ENCODE data around the gene TMEM60.
A peak's percentile ranks its signal among the peaks of the same experiment; 100 is the strongest.
"Not testable (repeated sequence)": the region's sequence is repeated elsewhere in the genome, so short reads cannot be mapped to it uniquely, and the experiment has no call there.

Gene TMEM60

DNA sequence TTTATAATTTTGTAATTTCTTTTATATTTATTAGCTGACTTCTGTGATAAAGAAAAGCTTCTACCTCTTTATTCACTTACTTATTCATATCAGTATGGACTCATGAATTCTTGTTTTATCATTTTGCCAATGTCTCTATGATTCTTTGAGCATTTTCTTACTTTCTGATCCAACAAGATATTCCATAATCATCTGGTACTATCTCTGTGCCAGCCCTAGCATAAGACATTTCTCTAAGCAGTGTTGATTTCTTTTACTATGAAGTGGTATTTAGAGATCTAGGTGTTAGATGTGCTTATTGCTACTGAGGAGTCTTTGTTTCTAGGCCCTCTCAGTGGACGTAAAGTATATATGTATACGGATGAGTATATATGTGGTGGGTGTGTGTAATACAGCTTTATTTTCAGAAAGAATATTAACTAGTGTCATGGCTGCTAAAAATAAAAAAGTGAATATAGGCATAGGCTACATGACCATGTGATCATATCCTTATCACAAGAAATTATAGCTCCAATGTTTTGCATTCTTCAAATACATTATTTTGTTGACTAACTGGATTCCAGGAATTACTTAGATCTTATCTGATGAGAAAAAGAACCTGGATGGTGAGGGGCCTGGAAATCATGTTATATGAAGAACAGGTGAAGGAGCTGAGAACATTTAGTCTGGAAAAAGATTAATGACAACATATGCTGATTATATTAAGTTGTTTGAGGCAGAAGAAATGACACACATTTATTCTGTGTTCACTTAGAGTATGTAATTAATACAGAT, 13.5 kb upstream of the TMEM60 start:
- no peak for DNase-seq

DNA sequence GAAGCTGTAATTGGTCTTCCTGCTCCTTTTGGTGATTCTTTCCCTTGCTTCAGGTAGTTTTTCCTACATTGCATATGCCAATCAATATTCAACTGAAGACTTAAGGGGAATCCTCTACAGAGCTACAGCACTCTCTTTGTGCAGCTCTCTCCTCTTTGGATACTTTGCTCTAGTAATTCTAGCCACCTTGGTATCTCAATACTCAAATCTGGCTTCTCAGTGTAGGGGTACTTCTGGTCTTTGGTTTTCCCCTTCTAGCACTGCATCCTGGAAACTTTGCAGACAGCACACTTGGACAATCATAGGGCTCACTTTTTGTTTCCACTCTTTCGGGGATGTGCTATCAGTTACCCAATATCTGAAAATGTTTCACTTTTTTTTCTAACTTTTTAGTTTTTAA, 10.3 kb upstream of the TMEM60 start:
- no peak for DNase-seq

DNA sequence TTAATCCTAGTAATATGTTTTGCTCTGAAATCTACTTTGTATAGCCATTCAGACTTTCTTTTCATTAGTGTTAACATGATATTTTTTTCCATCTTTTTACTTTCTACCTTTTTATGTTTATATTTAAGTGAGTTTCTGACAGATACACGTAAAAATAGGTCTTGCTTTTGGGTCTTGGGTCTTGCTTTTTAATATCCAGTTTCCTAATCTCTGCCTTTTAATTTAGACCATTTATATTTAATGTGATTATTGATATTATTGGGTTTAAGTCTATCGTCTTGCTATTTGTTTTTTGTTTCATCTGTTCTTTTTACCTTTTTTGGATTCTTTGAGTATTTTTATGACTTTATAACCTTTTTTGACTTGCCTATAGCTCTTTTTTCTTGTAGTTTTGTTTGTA, 8.2 kb upstream of the TMEM60 start:
- DNase-seq, result no peak

DNA sequence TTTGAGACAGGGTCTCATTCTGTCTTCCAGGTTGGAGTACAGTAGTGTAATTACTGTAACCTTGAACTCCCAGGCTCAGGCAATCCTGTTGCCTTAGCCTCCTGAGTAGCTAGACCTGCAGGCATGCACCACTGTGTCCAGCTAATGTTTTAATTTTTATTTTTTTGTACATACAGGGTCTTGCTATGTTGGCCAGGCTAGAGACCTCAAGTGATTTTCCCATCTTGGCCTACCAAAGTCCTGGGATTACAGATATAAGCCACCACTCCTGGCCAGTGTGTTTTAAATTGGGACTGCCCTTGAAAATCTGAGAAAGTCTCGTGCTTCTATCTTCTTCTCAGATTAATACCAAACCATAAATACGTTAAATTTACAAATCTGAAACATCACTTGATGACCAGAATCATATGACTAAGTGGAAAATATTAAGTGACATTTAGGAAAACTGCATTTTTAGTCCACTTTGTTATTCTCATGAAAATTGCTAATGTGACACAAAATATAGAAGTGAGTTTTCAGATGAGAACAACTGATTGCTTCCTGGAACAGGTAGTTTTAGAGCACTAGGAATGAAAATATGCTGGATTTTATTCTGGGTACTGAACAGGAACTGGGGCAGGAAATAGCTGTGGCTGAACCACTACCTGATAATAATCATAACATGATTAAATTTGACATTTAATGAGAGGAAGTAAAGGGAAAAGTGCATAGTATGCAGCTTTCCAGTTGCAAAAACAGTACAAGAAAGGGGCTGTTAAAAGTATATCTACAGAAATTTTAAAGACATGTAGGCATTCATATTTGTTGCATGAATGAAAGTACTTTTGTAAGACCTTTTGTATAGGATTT, 4.5 kb upstream of the TMEM60 start:
- DNase-seq, result no peak

DNA sequence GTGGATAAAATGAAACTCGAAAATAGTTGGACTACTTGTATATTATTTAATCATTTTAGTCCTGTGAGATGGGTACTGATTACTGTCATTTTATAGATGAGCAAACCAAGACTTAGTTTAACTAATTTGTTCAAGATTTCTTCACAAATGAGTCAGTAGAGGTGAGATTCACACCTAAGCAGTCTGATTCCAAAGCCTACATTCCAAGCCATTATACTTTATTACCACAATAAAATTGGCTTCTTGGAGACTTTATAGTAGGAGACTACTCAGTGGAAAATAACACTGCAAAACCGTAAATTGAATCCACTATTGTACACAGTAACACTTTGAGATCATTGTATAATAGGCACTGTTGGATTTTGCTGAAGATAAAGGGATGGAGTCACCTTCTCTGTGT, 2.5 kb upstream of the TMEM60 start:
- DNase-seq, result no peak

DNA sequence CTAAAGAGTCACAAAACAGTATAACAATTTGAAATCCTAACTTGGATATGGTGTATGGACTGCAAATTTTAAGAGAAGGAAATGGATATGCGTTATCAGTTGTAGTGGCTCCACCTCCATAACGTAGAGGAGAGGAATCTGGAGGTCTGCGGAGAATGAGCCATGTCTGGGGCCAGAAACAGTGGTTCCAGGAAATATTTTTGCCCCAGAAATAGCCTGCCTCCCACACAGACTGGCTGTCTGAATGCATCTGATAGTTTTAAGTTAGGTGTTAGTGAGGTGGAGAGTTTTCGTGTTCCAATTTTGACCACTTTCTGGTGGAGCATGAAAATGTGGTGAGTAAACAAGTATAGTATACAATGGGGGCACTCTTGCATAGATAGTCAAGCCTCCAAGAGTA, 1.9 kb upstream of the TMEM60 start:
- DNase-seq, result peak; percentile 36

DNA sequence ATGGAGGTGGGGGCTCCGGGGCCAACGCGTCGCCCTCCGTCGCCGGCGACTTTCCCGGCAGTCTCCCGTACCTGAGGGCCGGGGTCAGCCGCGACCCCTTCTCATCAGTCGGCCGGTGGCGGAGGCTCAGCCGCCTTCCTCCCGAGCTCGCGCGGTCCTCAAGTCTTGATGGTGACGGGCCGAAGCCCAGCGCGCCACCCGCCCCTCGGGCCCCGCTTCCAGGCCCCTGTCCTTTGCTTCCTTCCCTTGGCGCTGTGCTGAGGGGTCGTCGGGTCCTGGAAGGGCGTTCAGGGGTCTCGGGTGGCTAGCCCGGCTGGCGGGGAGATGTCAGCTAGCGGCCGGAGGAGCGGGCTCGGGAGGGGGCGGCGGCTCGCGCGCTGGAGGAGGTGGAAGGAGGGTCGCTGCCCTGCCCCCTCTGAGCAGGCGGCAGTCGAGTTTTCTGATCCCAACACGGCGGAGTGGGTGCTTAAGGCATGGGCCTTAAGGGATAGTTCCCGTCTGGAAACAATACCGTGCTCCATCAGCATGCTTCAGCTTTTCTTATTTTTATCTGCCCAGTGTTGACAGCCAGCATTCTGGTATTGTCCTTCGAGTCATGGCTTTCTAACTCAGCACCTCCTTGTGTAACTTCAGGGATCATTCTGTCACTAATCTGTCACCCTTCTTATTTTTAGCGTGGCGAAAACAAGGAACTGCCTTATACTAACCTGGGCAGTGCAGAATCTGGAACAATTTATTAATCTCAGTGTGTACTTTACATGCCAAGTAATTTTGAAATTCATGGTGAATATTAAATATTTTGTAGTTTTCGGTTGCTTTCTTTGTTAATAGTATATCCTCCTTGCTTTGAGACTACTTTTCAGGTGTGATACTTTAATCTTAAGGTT, 1.1 kb upstream of the TMEM60 start:
- DNase-seq, result peak; percentile 46

DNA sequence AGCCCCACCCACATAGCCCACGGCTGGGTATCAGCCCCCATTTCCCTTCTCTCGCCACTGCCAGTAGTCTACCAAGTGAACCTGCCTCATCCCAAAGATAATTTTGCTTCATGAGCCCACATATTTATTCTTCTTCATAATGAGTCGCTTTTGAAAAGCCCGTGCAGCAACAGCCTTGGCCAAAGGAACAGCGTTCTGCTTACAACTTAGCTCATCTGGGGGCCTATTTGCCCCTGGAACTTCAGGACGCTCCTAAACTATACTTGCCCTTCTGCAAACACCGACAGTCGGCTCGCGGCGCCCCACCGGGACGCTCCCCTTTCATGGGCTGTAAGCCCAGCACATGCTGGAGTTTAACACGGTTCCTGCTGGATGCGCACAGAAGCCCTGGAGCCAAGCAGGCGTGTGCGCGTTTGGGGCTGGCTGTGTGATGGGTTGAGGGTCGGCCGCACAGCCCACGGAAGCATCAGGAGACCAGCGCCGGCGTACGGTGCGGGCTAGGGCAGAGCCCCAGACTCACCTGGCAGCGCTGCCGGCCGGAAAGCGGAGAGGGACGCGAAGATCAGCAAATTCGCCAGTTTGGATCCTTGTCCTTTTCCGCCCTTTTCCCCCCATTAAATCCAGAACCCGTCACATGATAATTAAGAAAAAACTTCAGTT, 370 bp downstream of the TMEM60 start:
- DNase-seq, result no peak

DNA sequence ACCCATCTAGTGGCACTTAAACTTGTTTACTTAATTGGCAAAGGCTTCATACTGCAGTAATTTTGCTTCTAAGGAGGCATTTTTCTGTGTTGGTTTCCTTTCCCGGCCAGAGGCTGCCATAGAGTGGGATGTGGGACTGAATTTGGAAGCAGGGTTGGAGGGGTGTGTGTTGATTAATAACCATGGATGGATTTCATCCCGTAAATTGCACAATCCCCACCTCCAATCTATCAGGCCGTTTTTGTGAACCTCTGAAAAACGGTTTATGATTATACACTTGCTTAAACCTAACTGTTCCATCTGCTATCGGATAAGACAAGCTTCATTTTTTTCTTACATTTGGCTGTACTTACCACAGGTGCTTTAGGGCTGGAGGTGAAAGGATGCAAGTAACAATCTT, 1.3 kb downstream of the TMEM60 start:
- no peak for DNase-seq

DNA sequence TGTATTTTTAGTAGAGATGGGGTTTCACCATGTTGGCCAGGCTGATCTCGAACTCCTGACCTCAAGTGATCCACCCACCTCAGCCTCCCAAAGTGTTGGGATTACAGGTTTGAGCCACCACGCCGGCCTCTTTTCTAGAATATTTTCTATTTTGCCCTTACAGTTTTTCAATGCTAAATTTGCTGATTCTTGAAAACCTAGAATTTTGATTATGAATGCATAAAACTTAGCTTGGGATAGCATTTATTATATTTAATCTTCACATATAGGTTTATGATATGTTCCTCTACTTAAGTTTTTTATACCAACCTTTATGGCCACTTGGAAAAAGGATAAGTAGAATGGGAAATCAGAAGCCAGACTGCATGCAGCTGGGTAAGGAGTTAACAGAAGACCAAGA, 2.1 kb downstream of the TMEM60 start:
- no peak for DNase-seq

DNA sequence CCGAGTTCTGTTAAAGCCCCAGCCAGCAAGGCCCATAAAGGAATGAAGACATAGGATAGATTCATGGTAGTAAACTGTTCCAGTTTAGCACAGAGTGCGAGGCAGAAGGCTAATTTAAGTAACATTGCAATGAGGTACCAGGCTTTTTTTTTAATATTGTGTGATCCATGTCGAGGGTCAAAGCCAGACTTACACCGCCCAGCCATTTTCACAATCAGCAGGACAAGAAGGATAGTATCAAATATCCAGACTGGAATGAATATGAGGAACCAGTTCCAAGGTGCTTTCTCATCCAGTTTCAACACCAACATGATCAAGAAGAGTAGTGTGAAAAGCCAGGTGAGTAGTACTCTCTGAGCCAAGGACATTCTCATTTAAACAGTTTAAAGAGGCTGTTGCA, 4.2 kb downstream of the TMEM60 start:
- DNase-seq, result no peak

DNA sequence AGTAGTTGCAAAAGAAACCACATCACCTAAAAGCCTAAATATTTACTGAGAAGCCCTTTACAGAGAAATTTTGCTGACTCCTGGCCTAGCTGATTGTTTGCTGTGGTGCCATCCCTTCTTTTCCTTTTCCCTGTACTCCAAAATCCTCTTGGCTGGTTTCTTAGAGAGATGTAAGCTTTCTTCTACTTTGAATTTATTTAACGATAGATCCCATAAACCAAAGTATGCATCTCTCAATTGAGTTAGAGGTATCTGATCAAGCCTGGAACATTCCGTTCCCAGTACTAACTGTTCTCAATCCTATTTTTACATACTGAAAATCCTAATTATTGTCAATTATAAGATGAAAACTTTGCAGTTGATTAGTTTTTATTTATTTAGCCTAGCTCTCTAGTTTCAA, 6.3 kb downstream of the TMEM60 start:
- DNase-seq, result no peak

DNA sequence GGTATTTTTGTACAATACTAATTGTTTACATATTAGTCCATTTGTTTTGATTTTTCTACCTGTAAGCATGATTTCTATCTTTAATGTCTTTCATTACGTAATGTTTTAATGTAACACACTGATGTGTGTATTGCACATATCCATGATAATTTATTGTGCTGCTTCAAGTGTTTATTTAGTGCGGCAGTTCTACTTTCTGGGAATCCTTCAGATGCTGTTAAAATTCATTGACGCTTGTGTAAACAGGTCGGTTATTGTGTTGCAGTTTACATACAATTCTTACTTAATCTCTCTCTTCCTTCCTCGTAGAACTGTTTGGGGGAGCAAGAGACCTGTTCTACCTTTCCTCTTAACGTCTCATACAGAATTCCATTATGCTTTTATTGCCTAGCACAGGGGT, 6.9 kb downstream of the TMEM60 start:
- DNase-seq, result no peak

DNA sequence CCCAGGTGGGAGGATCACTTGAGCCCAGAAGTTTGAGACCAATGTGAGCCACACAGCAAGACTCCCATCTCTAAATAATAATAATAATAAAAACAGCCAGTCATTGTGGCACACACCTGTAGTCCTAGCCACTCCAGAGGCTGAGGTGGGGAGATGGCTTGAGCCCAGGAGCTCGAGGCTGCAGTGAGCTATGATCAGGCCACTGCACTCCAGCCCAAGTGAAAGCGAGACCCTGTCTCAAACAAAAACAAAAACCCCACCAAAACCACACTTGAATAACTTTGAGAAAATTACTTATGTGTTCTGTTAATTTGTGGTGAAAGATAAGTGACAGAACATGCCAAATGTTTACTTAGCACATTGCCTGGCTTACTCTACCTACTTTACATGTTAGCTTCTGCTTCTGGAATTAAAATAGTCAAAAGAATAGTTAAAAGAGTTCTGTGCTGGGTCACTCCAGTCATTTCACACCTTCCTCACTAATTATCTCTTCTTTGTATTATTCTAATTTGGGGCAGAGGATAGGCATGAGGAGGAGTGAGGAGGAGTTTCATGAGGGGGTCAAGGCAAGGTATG, 9.8 kb downstream of the TMEM60 start:
- no peak for DNase-seq

DNA sequence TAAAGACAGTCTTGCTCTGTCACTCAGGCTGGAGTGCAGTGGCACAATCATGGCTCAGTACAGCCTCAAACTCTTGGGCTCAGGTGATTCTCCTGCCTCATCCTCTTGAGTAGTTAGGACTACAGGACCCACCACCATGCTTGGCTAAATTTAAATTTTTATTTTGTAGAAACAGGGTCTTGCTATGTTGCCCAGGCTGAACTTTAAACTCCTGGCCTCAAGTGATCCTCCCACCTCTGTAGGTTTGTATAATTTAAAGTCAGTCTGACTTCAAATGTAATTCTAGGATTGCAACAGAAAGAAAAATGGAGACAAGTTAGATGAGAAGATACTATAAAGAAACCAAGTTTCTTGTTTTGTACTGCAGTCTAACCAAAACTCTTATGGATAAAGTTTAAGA, 11.5 kb downstream of the TMEM60 start:
- no peak for DNase-seq

DNA sequence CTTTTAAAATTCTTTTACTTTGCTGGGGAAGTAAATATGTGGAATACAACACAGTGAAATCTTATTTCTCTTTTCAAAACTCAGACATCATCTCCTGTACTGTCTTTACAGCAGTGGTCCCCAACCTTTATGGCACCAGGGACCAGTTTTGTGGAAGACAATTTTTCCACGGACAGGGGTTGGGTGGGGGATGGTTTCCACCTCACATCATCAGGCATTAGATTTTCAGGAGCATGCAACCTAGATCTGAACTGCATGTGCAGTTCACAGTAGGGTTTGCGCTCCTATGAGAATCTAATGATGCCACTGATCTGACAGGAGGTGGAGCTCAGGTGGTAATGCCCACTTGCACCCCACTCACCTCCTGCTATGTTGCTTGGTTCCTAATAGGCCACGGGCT, 12.2 kb downstream of the TMEM60 start:
- no peak for DNase-seq

DNA sequence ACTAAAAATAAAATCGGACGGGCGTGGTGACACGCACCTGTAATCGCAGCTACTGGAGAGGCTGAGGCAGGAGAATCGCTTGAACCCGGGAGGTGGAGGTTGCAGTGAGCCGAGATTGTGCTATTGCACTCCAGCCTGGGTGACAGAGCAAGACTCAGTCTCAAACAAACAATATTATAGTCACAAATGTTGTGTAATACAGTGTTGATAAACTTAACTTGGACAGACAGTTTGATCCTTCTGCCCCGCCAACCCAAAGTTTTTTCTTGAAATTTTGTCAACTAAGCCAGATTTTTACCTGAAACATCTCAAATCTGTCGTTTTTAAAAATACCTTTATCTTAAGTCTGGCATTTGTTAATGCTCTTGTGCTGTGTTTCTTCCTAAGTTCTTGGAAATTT, 13.8 kb downstream of the TMEM60 start:
- not testable (repeated sequence) for DNase-seq

DNA sequence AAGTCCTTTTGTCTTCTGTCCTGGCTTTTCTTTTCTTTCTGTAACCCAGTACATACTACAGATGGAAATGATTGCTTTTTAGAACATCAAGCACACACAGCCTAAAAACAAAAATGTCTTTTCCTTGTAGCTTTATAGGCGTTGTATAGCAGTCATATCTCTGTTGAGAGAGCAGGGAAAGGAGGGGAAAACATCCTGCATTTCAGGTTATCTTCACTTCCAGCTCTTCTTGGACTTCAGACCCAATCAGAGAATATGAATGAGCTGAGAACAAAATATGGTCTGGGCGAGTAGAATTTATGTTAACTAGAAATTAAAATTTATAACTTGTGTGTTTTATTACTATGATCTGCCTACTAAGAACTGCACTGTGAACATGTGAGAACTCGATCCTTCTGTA, 14.7 kb downstream of the TMEM60 start:
- DNase-seq, result no peak

DNA sequence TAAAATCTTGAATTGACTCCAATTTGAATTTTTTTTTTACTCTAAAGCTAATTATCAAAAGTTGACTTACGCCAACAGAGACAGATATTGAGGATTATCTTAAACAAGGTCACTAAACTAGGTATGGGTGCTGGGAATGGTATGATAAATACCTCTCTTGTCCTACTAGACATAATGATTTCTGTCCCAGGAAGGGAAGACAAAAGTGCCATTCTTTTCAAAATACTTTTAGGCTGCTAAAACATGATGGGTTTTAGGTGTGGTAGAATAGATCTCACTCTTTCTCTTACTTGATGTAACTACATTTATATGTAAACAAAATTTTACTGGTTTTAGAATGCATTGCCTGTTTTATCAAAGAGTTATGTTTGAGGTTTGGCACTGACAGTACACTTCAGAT, 15.1 kb downstream of the TMEM60 start:
- DNase-seq, result no peak

DNA sequence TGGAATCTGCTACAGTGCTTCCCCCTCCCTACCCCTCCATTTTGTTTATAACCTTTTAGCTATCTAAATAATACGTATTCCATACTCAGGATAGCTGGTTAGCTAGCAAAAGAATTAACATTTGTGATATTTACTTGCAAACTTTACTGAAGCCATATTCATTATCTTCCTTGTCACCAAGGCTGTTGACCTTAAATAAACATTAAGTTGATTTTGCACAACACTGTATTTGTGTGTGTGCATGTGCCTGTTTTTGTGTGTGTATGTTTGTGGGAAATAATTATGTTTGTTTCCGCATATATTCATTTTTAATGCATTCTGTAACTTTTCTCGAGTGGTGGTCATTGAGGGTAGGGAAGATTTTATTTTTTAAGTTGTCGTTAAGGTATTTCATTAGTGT, 15.9 kb downstream of the TMEM60 start:
- no peak for DNase-seq

DNA sequence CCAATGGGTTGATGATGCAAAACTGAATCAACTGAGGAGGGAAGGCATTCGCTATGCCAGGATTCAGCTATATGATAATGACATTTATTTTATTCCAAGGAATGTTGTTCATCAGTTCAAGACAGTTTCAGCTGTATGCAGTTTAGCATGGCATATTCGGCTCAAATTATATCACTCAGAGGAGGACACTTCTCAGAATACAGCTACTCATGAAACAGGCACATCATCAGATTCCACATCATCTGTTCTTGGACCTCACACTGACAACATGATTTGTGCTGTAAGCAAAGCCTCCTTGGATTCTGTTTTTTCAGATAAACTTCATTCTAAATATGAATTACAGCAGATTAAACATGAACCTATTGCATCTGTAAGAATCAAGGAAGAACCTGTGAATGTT, 19.7 kb downstream of the TMEM60 start:
- DNase-seq, result no peak

DNA sequence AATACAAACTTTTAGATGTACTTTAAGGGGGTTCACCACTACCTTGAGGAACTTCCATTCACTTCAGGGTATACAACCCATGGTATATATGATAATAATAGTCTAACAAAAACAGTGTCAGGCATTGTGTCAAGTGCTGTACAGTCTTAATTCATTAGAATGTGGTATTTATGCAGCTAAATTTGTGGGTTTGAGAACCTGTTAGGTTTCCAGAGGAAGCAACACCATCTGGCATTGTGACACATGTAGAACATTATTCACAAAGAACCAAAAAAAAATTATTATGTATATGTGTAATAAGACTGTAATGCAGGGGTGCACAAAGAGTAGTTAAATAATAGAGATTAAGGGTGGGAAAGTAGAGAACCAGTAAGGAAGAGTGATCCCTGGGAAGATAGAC, 26.3 kb downstream of the TMEM60 start:
- DNase-seq, result no peak

DNA sequence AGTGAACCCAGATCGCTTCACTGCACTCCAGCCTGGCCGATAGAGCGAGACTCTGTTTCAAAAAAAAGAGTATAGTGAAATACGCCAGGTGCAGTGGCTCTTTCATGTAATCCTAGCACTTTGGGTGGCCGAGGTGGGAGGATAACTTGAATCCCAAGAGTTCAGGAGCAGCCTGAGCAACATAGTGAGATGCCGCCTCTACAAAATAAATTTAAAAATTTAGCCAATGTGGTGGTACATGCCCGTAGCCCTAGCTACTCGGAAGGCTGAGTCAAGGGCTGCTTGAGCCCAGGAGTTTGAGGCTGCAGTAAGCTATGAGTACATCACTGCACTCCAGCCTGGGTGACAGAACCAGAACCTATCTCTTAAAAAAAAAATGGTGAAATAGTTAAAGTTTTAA, 27.9 kb downstream of the TMEM60 start:
- DNase-seq, result no peak

Measured in stimulated activated CD8-positive, alpha-beta memory T cell treated with anti-CD3 and anti-CD28 coated beads, Interleukin-4, amount 100 ng/mL, for 48 hours (primary cell).